Liver (tissue), 9 donors: ENCODE measurements around the gene EPB41L4B. TPM values are rescaled to one million over a fixed set of nuclear protein-coding genes. Genes with fewer than 3 reads are reported as not detected.

Source experiments
- DNase-seq: peaks from one replicate; pipeline ENCODE4 v3.0.0-alpha.2; 2017; ENCODE audit warnings: low spot score
- H3K27ac ChIP-seq, 2 donors: one replicate each; pipeline ENCODE4 v1.7.0; 2013; ENCODE audit warnings: inconsistent platforms in 2 of 2, low read length in 2 of 2, control low read depth in 1 of 2, low read depth in 1 of 2, mild to moderate bottlenecking in 1 of 2
- H3K27me3 ChIP-seq, 4 donors: one replicate each; pipeline versions ENCODE4 v1.6.1 to v1.7.0; 2013; ENCODE audit warnings: low read length in 3 of 4, inconsistent platforms in 1 of 4, mild to moderate bottlenecking in 1 of 4, moderate library complexity in 1 of 4; ENCODE audit not compliant: control insufficient read depth in 4 of 4, insufficient read depth in 4 of 4
- H3K36me3 ChIP-seq, 4 donors: one replicate each; pipeline versions ENCODE4 v1.6.1 to v1.7.0; 2013; ENCODE audit warnings: low read length in 3 of 4, mild to moderate bottlenecking in 3 of 4, low read depth in 1 of 4, moderate library complexity in 1 of 4; ENCODE audit not compliant: control insufficient read depth in 4 of 4, insufficient read depth in 3 of 4
- H3K4me1 ChIP-seq, 4 donors: one replicate each; pipeline versions ENCODE4 v1.6.1 to v1.7.0; 2013; ENCODE audit warnings: low read length in 3 of 4, mild to moderate bottlenecking in 3 of 4, moderate library complexity in 1 of 4; ENCODE audit not compliant: control insufficient read depth in 4 of 4, insufficient read depth in 4 of 4
- H3K4me3 ChIP-seq, 3 donors: one replicate each; pipeline versions ENCODE4 v1.6.1 to v1.7.0; 2013; ENCODE audit warnings: low read length in 3 of 3, control low read depth in 1 of 3, low read depth in 1 of 3, mild to moderate bottlenecking in 1 of 3
- H3K9ac ChIP-seq, 2 donors: one replicate each; pipeline ENCODE4 v1.7.0; 2013; ENCODE audit warnings: low read length in 2 of 2, mild to moderate bottlenecking in 2 of 2, moderate library complexity in 2 of 2, control low read depth in 1 of 2, low read depth in 1 of 2
- H3K9me3 ChIP-seq, 4 donors: one replicate each; pipeline versions ENCODE4 v1.6.1 to v1.7.0; 2013; ENCODE audit warnings: low read length in 3 of 4; ENCODE audit not compliant: control insufficient read depth in 4 of 4
- EGR1 ChIP-seq, 2 donors: IDR thresholded peaks; 2 replicates each; pipeline ENCODE4 v1.6.1; 2016 to 2018; ENCODE audit warnings: antibody characterized with exemption in 2 of 2, low read depth in 2 of 2
- FOXA2 ChIP-seq: IDR thresholded peaks from 2 replicates; pipeline ENCODE4 v1.6.1; 2016; ENCODE audit warnings: antibody characterized with exemption
- GABPA ChIP-seq, 2 donors: IDR thresholded peaks in 1 of 2; conservative IDR thresholded peaks in 1 of 2; 2 replicates each; pipeline ENCODE4 v1.6.1; 2016; ENCODE audit warnings: antibody characterized with exemption in 2 of 2, mild to moderate bottlenecking in 1 of 2, moderate library complexity in 1 of 2
- HNF4G ChIP-seq: IDR thresholded peaks from 2 replicates; pipeline ENCODE4 v1.6.1; 2016; ENCODE audit warnings: antibody characterized with exemption
- NR2F2 ChIP-seq: IDR thresholded peaks from 2 replicates; pipeline ENCODE4 v1.6.1; 2016; ENCODE audit warnings: antibody characterized with exemption
- RXRA ChIP-seq, 2 donors: IDR thresholded peaks; 2 replicates each; pipeline ENCODE4 v1.6.1; 2017 to 2018; ENCODE audit warnings: antibody characterized with exemption in 2 of 2, mild to moderate bottlenecking in 1 of 2
- TAF1 ChIP-seq: conservative IDR thresholded peaks from 2 replicates; pipeline ENCODE4 v1.6.1; 2016; ENCODE audit warnings: antibody characterized with exemption, mild to moderate bottlenecking
- WGBS: extraction: QIAGEN DNeasy Blood & Tissue Kit; methylation state at CpG from one replicate; pipeline ENCODE4 v1.1.7; 2013; 5-methylcytosine and 5-hydroxymethylcytosine counted together
- polyA plus RNA-seq, 2 donors: library from polyadenylated mRNA; stranded (reverse) in 1 of 2; unstranded in 1 of 2; fragments of 200-250 nt in 1 of 2; fragments of >200 nt in 1 of 2; fragmentation: Nextera tagmentation in 1 of 2; extraction: Ambion mirVana in 1 of 2; gene quantifications; one replicate each; pipeline versions ENCODE4 v1.2.1 to v1.2.3, GENCODE V29; 2013 to 2015
- total RNA-seq, 2 donors: library from RNA; depleted of rRNA; stranded (reverse); fragments of >200 nt; gene quantifications; one replicate each; pipeline ENCODE4 v1.2.3, GENCODE V29; 2014
- TF ChIP-seq, protein P1 (sequence below): IDR thresholded peaks from 2 replicates; pipeline ENCODE4 v1.6.1; 2016; ENCODE audit warnings: antibody characterized with exemption
- TF ChIP-seq, protein P2 (sequence below): IDR thresholded peaks from 2 replicates; pipeline ENCODE4 v1.6.1; 2016; ENCODE audit warnings: antibody characterized with exemption
- TF ChIP-seq, protein P3 (sequence below): IDR thresholded peaks from 2 replicates; pipeline ENCODE4 v1.6.1; 2016; ENCODE audit warnings: antibody characterized with exemption
- TF ChIP-seq, protein P4 (sequence below): IDR thresholded peaks from 2 replicates; pipeline ENCODE4 v1.6.1; 2016; ENCODE audit warnings: antibody characterized with exemption, mild to moderate bottlenecking
- donor health status: healthy.
- donor health status: healthy.
- donor health status: healthy.
- donor health status: healthy.
- donor health status: healthy.

Gene EPB41L4B
- total and polyA plus RNA-seq, 4 donors: 9.9 to 42.6 (median 23.9) TPM

DNA sequence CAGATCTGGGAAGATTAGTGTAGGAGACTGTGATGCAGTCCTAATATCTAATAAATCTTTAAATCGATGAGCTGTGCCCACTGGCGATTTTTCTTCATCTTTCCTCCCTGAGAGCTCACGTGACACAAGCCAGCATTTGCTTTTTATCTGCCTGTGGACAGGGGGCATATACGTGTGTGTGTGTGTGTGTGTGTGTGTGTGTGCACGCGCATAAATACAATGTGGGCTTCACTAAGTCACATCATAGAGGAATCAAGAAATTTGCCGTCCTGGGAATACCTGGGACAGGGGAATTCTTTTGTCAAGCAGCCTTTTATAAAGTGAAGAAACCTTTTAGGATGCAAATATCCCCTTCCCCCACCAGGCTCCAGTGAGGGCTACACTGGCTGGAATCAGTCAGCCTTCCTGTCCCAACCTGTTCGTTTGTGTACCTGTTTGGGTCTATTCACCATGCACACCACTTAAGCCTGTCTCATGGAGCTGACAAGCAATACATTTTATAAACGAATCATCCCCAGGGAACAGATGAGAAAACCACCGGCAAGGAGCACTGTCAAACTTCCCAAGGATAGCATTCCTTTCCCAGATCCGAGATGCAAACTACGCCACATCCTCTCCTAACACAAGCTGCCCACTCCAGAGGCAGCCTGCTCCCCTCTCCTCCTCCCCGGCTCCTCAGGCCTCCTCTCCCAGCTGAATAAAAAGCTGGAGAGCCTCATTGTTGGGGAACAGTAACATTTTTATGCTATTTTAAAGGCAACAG is 2.7 kb downstream of the EPB41L4B start:
- peaks cover 14 to 64% (median 52%) of the 10 kb centered on the region in 4 donors for H3K4me1 ChIP-seq
- no peaks in the 10 kb centered on the region for H3K27me3 ChIP-seq
- 53% methylated on average over 13 of the region's 13 CpGs for WGBS
- no peaks in the 10 kb centered on the region for H3K36me3 ChIP-seq
- H3K4me3 ChIP-seq: peak overlapping the region in 2 of 3 donors; percentile 46 to 83
- no peak for DNase-seq
- peak overlapping the region in 1 of 2 donors; percentile 49 for H3K9ac ChIP-seq
- TF ChIP-seq GABPA (IDR thresholded peaks at IDR 0.05 in 1 of 2, conservative IDR thresholded peaks at IDR 0.05 in 1 of 2): no peak
- TF ChIP-seq, protein P1, sequence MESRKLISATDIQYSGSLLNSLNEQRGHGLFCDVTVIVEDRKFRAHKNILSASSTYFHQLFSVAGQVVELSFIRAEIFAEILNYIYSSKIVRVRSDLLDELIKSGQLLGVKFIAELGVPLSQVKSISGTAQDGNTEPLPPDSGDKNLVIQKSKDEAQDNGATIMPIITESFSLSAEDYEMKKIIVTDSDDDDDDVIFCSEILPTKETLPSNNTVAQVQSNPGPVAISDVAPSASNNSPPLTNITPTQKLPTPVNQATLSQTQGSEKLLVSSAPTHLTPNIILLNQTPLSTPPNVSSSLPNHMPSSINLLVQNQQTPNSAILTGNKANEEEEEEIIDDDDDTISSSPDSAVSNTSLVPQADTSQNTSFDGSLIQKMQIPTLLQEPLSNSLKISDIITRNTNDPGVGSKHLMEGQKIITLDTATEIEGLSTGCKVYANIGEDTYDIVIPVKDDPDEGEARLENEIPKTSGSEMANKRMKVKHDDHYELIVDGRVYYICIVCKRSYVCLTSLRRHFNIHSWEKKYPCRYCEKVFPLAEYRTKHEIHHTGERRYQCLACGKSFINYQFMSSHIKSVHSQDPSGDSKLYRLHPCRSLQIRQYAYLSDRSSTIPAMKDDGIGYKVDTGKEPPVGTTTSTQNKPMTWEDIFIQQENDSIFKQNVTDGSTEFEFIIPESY: no peak
- TF ChIP-seq, protein P2, sequence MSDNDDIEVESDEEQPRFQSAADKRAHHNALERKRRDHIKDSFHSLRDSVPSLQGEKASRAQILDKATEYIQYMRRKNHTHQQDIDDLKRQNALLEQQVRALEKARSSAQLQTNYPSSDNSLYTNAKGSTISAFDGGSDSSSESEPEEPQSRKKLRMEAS: no peak
- TF ChIP-seq NR2F2: no peak
- peak overlapping the region in 1 of 2 donors; percentile 56 for H3K27ac ChIP-seq
- no peaks in the 10 kb centered on the region for H3K9me3 ChIP-seq

DNA sequence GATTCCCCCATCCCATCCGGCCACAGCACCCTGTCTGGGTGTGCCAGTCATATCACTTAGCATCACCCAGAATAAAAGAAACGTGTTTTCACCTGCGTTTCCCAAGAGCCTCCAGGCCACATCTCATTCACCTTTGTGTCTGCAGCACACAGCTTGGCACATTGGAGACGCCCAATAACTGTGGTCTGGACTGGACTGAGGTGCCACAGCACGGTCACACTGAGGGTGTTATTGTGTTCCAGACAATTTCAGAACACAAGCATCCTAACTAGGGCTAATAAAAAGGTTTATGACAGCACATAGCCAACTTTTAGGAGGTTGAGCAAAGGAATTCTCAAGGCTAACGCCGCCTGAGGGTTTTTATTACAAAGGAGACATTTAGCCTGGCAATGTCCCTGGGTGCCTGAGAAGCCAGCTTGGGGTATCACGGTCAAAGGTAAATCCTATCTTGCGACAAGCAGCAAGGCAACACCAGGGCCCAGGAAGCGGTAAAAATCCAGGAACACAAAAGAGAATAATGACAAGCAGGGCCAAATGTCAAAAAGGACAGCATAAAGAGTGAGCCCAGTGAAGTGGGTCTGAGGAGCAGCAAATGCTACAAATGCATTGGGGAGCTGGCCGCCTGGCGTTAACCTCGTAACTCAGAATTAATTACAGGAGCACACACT is 3.4 kb downstream of the EPB41L4B start:
- no peak for DNase-seq
- peak overlapping the region in 1 of 2 donors; percentile 52 for H3K27ac ChIP-seq

More for the DNA sequence above, 3.4 kb downstream of the EPB41L4B start:
- no peaks in the 10 kb centered on the region for H3K27me3 ChIP-seq
- H3K9me3 ChIP-seq: no peaks in the 10 kb centered on the region
- peak overlapping the region in 1 of 2 donors; percentile 37 for H3K9ac ChIP-seq
- 71% methylated on average over 13 of the region's 13 CpGs for WGBS
- no peak for TF ChIP-seq EGR1 (IDR thresholded peaks at IDR 0.05; ENCODE audit: low read depth in 2 of 2)
- no peak for TF ChIP-seq FOXA2
- TF ChIP-seq GABPA (IDR thresholded peaks at IDR 0.05 in 1 of 2, conservative IDR thresholded peaks at IDR 0.05 in 1 of 2): no peak
- TF ChIP-seq, protein P3, sequence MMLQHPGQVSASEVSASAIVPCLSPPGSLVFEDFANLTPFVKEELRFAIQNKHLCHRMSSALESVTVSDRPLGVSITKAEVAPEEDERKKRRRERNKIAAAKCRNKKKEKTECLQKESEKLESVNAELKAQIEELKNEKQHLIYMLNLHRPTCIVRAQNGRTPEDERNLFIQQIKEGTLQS: no peak
- TF ChIP-seq TAF1: no peak
- TF ChIP-seq, protein P4, sequence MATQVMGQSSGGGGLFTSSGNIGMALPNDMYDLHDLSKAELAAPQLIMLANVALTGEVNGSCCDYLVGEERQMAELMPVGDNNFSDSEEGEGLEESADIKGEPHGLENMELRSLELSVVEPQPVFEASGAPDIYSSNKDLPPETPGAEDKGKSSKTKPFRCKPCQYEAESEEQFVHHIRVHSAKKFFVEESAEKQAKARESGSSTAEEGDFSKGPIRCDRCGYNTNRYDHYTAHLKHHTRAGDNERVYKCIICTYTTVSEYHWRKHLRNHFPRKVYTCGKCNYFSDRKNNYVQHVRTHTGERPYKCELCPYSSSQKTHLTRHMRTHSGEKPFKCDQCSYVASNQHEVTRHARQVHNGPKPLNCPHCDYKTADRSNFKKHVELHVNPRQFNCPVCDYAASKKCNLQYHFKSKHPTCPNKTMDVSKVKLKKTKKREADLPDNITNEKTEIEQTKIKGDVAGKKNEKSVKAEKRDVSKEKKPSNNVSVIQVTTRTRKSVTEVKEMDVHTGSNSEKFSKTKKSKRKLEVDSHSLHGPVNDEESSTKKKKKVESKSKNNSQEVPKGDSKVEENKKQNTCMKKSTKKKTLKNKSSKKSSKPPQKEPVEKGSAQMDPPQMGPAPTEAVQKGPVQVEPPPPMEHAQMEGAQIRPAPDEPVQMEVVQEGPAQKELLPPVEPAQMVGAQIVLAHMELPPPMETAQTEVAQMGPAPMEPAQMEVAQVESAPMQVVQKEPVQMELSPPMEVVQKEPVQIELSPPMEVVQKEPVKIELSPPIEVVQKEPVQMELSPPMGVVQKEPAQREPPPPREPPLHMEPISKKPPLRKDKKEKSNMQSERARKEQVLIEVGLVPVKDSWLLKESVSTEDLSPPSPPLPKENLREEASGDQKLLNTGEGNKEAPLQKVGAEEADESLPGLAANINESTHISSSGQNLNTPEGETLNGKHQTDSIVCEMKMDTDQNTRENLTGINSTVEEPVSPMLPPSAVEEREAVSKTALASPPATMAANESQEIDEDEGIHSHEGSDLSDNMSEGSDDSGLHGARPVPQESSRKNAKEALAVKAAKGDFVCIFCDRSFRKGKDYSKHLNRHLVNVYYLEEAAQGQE: no peak
- TF ChIP-seq HNF4G: no peak
- peak in 1 of 2 donors; percentile 26 for TF ChIP-seq RXRA (IDR thresholded peaks at IDR 0.05)
- no peaks in the 10 kb centered on the region for H3K36me3 ChIP-seq
- peak overlapping the region in 1 of 3 donors; percentile 11 for H3K4me3 ChIP-seq
- peaks cover 14 to 70% (median 55%) of the 10 kb centered on the region in 4 donors for H3K4me1 ChIP-seq
